Measurements from ENCODE around the gene KRAS.

KRAS gene

GRCh38 chr12:25156061-25156460 is 94.7 kb downstream of the KRAS start:
- no peak for ATAC-seq
- TF ChIP-seq TCF4 (CRISPR knock-in tag; IDR thresholded peaks at IDR 0.05; ENCODE audit: borderline replicate concordance) (no peak), SNAI2 (CRISPR knock-in tag; IDR thresholded peaks at IDR 0.05) (no peak), PPARA (CRISPR knock-in tag; IDR thresholded peaks at IDR 0.05; ENCODE audit: borderline replicate concordance) (no peak), BACH2 (CRISPR knock-in tag; IDR thresholded peaks at IDR 0.05; ENCODE audit: borderline replicate concordance) (no peak), PATZ1 (CRISPR knock-in tag; IDR thresholded peaks at IDR 0.05; ENCODE audit: borderline replicate concordance) (no peak), ZNF8 (CRISPR knock-in tag; IDR thresholded peaks at IDR 0.05) (no peak), ESRRG (CRISPR knock-in tag; IDR thresholded peaks at IDR 0.05) (no peak), TSHZ2 (CRISPR knock-in tag; IDR thresholded peaks at IDR 0.05) (no peak), OSR1 (CRISPR knock-in tag; IDR thresholded peaks at IDR 0.05) (no peak), GLIS3 (CRISPR knock-in tag; IDR thresholded peaks at IDR 0.05) (no peak), CSRNP3 (CRISPR knock-in tag; IDR thresholded peaks at IDR 0.05) (no peak), ZC3H10 (CRISPR knock-in tag; IDR thresholded peaks at IDR 0.05) (no peak), TOX (CRISPR knock-in tag; IDR thresholded peaks at IDR 0.05; ENCODE audit: borderline replicate concordance) (no peak), ARNTL (CRISPR knock-in tag; IDR thresholded peaks at IDR 0.05; ENCODE audit: borderline replicate concordance, low read depth) (no peak)
- TF ChIP-seq, protein P1, sequence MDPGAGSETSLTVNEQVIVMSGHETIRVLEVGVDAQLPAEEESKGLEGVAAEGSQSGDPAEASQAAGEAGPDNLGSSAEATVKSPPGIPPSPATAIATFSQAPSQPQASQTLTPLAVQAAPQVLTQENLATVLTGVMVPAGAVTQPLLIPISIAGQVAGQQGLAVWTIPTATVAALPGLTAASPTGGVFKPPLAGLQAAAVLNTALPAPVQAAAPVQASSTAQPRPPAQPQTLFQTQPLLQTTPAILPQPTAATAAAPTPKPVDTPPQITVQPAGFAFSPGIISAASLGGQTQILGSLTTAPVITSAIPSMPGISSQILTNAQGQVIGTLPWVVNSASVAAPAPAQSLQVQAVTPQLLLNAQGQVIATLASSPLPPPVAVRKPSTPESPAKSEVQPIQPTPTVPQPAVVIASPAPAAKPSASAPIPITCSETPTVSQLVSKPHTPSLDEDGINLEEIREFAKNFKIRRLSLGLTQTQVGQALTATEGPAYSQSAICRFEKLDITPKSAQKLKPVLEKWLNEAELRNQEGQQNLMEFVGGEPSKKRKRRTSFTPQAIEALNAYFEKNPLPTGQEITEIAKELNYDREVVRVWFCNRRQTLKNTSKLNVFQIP (CRISPR knock-in tag; IDR thresholded peaks at IDR 0.05; ENCODE audit: borderline replicate concordance, low read depth) = no peak
- TF ChIP-seq, protein P2, sequence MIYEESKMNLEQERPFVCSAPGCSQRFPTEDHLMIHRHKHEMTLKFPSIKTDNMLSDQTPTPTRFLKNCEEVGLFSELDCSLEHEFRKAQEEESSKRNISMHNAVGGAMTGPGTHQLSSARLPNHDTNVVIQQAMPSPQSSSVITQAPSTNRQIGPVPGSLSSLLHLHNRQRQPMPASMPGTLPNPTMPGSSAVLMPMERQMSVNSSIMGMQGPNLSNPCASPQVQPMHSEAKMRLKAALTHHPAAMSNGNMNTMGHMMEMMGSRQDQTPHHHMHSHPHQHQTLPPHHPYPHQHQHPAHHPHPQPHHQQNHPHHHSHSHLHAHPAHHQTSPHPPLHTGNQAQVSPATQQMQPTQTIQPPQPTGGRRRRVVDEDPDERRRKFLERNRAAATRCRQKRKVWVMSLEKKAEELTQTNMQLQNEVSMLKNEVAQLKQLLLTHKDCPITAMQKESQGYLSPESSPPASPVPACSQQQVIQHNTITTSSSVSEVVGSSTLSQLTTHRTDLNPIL (CRISPR knock-in tag; IDR thresholded peaks at IDR 0.05; ENCODE audit: low read depth) = no peak

DNA sequence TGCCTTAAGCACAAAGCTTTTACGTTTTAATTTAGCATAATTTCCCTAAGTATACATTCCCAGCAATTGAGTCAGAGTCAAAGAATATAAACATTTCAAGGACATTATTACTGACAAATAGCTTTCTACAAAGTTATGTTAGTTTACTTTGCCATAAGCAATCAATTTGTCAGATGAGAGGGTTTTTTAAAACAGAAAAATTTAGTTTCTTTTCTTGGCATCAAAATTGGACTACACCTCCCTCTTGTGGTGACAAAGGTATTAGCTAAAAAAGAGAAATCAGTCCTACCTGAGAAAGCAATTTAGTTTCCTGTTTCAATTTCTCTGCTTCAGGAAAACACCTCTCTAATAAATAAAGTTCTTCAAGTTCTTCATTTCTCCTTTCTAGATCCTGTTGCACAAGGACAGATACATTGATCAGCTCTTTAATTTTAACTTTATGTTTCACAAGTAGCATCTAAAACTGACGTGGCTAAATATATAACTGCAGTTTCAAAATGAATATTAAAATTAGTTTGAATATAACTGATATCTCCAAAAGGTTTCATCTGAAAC is 95.6 kb downstream of the KRAS start:
- TF ChIP-seq ISL1 (CRISPR knock-in tag; IDR thresholded peaks at IDR 0.05) (peak; percentile 26; the same call in 1 of the 2 replicates), CSDC2 (CRISPR knock-in tag; IDR thresholded peaks at IDR 0.05) (no peak)
- no peak for ATAC-seq

All from SK-N-SH treated with all-trans-retinoic acid at 6 μM for 48 hours (cell line).